HepG2 (cell line): ENCODE results near the gene CRY1. TPM values are rescaled to one million over a fixed set of nuclear protein-coding genes. Genes with fewer than 3 reads are reported as not detected.

ENCODE experiments used
- polyA plus RNA-seq, 8 experiments: library from polyadenylated mRNA; depleted of rRNA in 3 of 8; stranded (reverse) in 7 of 8; unstranded in 1 of 8; fragments of >200 nt; fragmentation: Illumina TruSeq in 4 of 8; extraction: Trizol in 4 of 8; gene quantifications; 2 replicates each; pipeline versions ENCODE4 v1.2.1 to v1.2.3, GENCODE V29; 2011 to 2016; ENCODE audit warnings: low read depth in 4 of 8, missing spikeins in 1 of 8, mixed read lengths in 1 of 8; ENCODE audit not compliant: insufficient read depth in 1 of 8
- total RNA-seq, 5 experiments: library from RNA; depleted of rRNA; stranded (reverse); fragments of >200 nt; fragmentation: Illumina TruSeq; extraction: Trizol; gene quantifications; 2 replicates each; pipeline ENCODE4 v1.2.3, GENCODE V29; 2016; ENCODE audit warnings: low read depth in 1 of 5
- TF ChIP-seq, protein P1 (sequence below): sonication (generic); formaldehyde crosslinking; IDR thresholded peaks from 2 replicates; pipeline ENCODE4 v1.5.0; 2020; ENCODE audit warnings: missing genetic modification reagents
- TF ChIP-seq, protein P2 (sequence below): sonication (generic); formaldehyde crosslinking; IDR thresholded peaks from 2 replicates; pipeline ENCODE4 v1.5.0; 2020; ENCODE audit warnings: missing genetic modification reagents
- TF ChIP-seq, protein P3 (sequence below): sonication (generic); formaldehyde crosslinking; IDR thresholded peaks from 2 replicates; pipeline ENCODE4 v1.4.0; 2020; ENCODE audit warnings: mild to moderate bottlenecking, missing genetic modification reagents

CRY1 gene
- total and polyA plus RNA-seq, 2 of the 13 experiments (the other 11 are each of a cell fraction or from before 2014, with no cell fraction given): 11.4 to 13.9 TPM

- TF ChIP-seq, protein P1, sequence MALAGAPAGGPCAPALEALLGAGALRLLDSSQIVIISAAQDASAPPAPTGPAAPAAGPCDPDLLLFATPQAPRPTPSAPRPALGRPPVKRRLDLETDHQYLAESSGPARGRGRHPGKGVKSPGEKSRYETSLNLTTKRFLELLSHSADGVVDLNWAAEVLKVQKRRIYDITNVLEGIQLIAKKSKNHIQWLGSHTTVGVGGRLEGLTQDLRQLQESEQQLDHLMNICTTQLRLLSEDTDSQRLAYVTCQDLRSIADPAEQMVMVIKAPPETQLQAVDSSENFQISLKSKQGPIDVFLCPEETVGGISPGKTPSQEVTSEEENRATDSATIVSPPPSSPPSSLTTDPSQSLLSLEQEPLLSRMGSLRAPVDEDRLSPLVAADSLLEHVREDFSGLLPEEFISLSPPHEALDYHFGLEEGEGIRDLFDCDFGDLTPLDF (CRISPR knock-in tag): no peak
- TF ChIP-seq, protein P2, sequence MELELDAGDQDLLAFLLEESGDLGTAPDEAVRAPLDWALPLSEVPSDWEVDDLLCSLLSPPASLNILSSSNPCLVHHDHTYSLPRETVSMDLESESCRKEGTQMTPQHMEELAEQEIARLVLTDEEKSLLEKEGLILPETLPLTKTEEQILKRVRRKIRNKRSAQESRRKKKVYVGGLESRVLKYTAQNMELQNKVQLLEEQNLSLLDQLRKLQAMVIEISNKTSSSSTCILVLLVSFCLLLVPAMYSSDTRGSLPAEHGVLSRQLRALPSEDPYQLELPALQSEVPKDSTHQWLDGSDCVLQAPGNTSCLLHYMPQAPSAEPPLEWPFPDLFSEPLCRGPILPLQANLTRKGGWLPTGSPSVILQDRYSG: no peak
- TF ChIP-seq, protein P3, sequence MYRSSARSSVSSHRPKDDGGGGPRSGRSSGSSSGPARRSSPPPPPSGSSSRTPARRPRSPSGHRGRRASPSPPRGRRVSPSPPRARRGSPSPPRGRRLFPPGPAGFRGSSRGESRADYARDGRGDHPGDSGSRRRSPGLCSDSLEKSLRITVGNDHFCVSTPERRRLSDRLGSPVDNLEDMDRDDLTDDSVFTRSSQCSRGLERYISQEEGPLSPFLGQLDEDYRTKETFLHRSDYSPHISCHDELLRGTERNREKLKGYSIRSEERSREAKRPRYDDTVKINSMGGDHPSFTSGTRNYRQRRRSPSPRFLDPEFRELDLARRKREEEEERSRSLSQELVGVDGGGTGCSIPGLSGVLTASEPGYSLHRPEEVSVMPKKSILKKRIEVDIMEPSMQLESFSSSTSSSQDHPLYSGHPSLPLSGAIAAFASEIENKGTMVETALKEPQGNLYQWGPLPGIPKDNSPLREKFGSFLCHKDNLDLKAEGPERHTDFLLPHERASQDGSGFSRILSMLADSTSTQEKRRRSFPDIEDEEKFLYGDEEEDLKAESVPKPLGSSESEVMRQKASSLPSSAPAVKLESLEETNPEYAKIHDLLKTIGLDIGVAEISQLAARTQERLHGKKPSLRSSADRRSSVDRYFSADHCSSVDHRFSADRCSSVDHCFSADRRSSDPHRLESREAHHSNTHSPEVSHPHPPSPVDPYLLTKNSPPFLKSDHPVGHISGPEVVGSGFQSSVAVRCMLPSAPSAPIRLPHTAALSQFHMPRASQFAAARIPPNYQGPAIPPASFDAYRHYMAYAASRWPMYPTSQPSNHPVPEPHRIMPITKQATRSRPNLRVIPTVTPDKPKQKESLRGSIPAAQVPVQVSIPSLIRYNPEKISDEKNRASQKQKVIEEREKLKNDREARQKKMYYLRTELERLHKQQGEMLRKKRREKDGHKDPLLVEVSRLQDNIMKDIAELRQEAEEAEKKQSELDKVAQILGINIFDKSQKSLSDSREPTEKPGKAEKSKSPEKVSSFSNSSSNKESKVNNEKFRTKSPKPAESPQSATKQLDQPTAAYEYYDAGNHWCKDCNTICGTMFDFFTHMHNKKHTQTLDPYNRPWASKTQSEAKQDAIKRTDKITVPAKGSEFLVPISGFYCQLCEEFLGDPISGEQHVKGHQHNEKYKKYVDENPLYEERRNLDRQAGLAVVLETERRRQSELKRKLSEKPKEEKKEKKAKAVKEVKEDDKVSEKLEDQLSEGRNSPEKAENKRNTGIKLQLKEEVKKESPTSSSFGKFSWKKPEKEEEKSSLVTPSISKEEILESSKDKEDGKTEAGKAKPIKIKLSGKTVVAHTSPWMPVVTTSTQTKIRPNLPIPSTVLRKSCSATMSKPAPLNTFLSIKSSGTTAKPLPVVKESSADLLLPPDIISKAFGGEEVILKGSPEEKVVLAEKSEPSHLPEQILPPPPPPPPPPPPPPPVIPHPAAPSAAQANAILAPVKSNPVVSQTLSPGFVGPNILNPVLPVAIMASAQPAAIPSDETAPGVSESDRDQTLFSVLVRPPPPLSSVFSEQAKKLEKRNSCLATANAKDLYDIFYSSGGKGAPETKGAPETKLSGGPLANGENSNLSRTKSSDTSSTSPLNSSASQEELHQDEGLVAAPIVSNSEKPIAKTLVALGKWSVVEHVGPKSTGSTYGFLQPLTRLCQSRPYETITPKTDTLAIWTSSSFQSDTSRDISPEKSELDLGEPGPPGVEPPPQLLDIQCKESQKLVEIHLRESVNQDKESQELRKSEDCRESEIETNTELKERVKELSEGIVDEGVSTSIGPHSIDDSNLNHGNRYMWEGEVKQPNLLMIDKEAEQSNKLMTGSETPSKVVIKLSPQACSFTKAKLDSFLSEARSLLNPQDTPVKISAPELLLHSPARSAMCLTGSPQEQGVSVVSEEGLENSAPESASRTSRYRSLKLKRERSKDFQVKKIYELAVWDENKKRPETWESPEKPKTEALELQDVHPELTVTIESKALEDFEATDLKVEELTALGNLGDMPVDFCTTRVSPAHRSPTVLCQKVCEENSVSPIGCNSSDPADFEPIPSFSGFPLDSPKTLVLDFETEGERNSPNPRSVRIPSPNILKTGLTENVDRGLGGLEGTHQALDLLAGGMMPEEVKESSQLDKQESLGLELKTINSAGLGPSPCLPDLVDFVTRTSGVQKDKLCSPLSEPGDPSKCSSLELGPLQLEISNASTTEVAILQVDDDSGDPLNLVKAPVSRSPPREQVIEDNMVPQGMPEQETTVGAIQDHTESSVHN (CRISPR knock-in tag): no peak
- TF ChIP-seq, all 625 proteins: peak for 221
Measured at GRCh38 chr12:106986625-106987389, 106.5 kb downstream of the CRY1 start, which contains the start of gene MTERF2 (continued).
